B cell (primary cell): ENCODE measurements around the gene LDB3. TPM values are rescaled to one million over a fixed set of nuclear protein-coding genes. Genes with fewer than 3 reads are reported as not detected.

Experiments used
- ATAC-seq: fragments of 200-7000 bp; cut with Tn5 transposase; one replicate; pipeline ENCODE4 v1.10.0; 2021; ENCODE audit warnings: low read depth, mild to moderate bottlenecking, moderate number of reproducible peaks, moderate library complexity
- CTCF ChIA-PET: fragments of 350-600 bp; sonication (Branson Sonifier 250); formaldehyde crosslinking; loops from one replicate; lab custom pipeline; 2021; ENCODE audit warnings: antibody characterized with exemption, inconsistent platforms; lab: Charles Lee
- POLR2A ChIA-PET: fragments of 350-600 bp; sonication (Branson Sonifier 250); formaldehyde crosslinking; loops from one replicate; lab custom pipeline; 2021; ENCODE audit warnings: antibody characterized with exemption; lab: Charles Lee
- DNase-seq: peaks from one replicate; pipeline ENCODE4 v3.0.0; 2013
- H2AFZ ChIP-seq: 2 replicates; pipeline ENCODE4 v1.6.1; 2012; ENCODE audit warnings: mild to moderate bottlenecking, low read depth, low read length; ENCODE audit not compliant: insufficient read depth, poor library complexity, severe bottlenecking
- H3K27ac ChIP-seq, 2 donors: 1 replicate in 1 of 2; 2 replicates in 1 of 2; pipeline ENCODE4 v1.5.1; 2012 to 2013; ENCODE audit warnings: low read length in 2 of 2, mild to moderate bottlenecking in 2 of 2, moderate library complexity in 1 of 2
- H3K27me3 ChIP-seq, 4 experiments: fragments of 200-600 bp in 1 of 4; sonication (generic) in 1 of 4; replicated peaks in 1 of 4; 1 replicate in 2 of 4; 2 replicates in 2 of 4; pipeline versions ENCODE4 v1.6.1 to v1.7.0; 2013 to 2016; ENCODE audit warnings: low read length in 3 of 4, mild to moderate bottlenecking in 2 of 4, mixed read lengths in 1 of 4, moderate library complexity in 1 of 4; ENCODE audit not compliant: insufficient read depth in 4 of 4, control insufficient read depth in 3 of 4; ENCODE audit errors: control extremely low read depth in 1 of 4
- H3K36me3 ChIP-seq, 2 experiments: replicated peaks in 1 of 2; 1 replicate in 1 of 2; 2 replicates in 1 of 2; pipeline versions ENCODE4 v1.6.1 to v1.7.1; 2013; ENCODE audit warnings: low read length in 1 of 2; ENCODE audit not compliant: insufficient read depth in 2 of 2, control insufficient read depth in 1 of 2; ENCODE audit errors: control extremely low read depth in 1 of 2, extremely low read depth in 1 of 2
- H3K4me1 ChIP-seq, 2 donors: fragments of 200-600 bp in 1 of 2; sonication (generic) in 1 of 2; 1 replicate in 1 of 2; 2 replicates in 1 of 2; pipeline versions ENCODE4 v1.5.1 to v1.6.1; 2013 to 2017; ENCODE audit warnings: low read length in 2 of 2; ENCODE audit not compliant: control insufficient read depth in 2 of 2, insufficient read depth in 2 of 2
- H3K4me2 ChIP-seq: replicated peaks from 2 replicates; pipeline ENCODE3; 2012; ENCODE audit warnings: mild to moderate bottlenecking, low read depth, low read length; ENCODE audit not compliant: poor library complexity, severe bottlenecking
- H3K4me3 ChIP-seq, 5 experiments: fragments of 200-600 bp in 1 of 5; sonication (generic) in 1 of 5; 1 replicate in 3 of 5; 2 replicates in 2 of 5; pipeline versions ENCODE4 v1.5.1 to v1.7.0; 2011 to 2016; ENCODE audit warnings: low read length in 4 of 5, mild to moderate bottlenecking in 4 of 5, low read depth in 2 of 5, control low read depth in 1 of 5, moderate library complexity in 1 of 5; ENCODE audit not compliant: insufficient read depth in 1 of 5; ENCODE audit errors: control extremely low read depth in 1 of 5, extremely low read depth in 1 of 5
- H3K79me2 ChIP-seq: fragments of 200-600 bp; sonication (generic); one replicate; pipeline ENCODE4 v1.6.0; 2016; ENCODE audit warnings: low read length; ENCODE audit not compliant: control insufficient read depth, insufficient read depth
- H3K9ac ChIP-seq: fragments of 200-600 bp; sonication (generic); 2 replicates; pipeline ENCODE4 v1.6.1; 2017; ENCODE audit warnings: mild to moderate bottlenecking, low read length, moderate library complexity
- H3K9me3 ChIP-seq, 3 donors: one replicate each; pipeline versions ENCODE4 v1.6.1 to v1.7.1; 2013; ENCODE audit warnings: low read length in 2 of 3; ENCODE audit not compliant: control insufficient read depth in 2 of 3, insufficient read depth in 1 of 3; ENCODE audit errors: control extremely low read depth in 1 of 3
- H4K20me1 ChIP-seq: 2 replicates; pipeline ENCODE4 v1.6.0; 2012; ENCODE audit warnings: mild to moderate bottlenecking, low read length; ENCODE audit not compliant: insufficient read depth, control insufficient read depth, poor library complexity, severe bottlenecking
- H3K27ac Mint-ChIP-seq: one replicate; pipeline ENCODE4 v1.8.0; 2021; ENCODE audit warnings: mixed read lengths
- H3K27me3 Mint-ChIP-seq: one replicate; pipeline ENCODE4 v1.8.0; 2021; ENCODE audit warnings: mixed read lengths
- H3K4me1 Mint-ChIP-seq: one replicate; pipeline ENCODE4 v1.8.0; 2021; ENCODE audit warnings: mixed read lengths
- H3K4me3 Mint-ChIP-seq: one replicate; pipeline ENCODE4 v1.8.0; 2021; ENCODE audit warnings: mixed read lengths
- H3K9me3 Mint-ChIP-seq: one replicate; pipeline ENCODE4 v1.8.0; 2022; ENCODE audit warnings: mixed read lengths; ENCODE audit not compliant: insufficient read depth
- CTCF ChIP-seq: fragments of 200-600 bp; IDR thresholded peaks from one replicate; pipeline ENCODE4 v1.8.0; 2022; ENCODE audit warnings: antibody characterized with exemption, mild to moderate bottlenecking
- EZH2 ChIP-seq: IDR thresholded peaks from 2 replicates; pipeline ENCODE4 v1.6.1; 2012; ENCODE audit warnings: borderline replicate concordance, low read depth, mild to moderate bottlenecking, moderate library complexity, low read length; ENCODE audit not compliant: insufficient read depth, poor library complexity, severe bottlenecking
- WGBS: methylation state at CpG from one replicate; pipeline ENCODE4 v1.1.5; 2013; ENCODE audit warnings: missing lambda C conversion rate; ENCODE audit not compliant: insufficient coverage; 5-methylcytosine and 5-hydroxymethylcytosine counted together
- intact Hi-C: fragments of 100-400 bp; cut with micrococcal nuclease; formaldehyde crosslinking; loops from one replicate; pipeline ENCODE4 v1.10.0; 2022
- polyA plus RNA-seq: library from polyadenylated mRNA; depleted of rRNA; stranded (reverse); fragments of >200 nt; gene quantifications from 2 replicates; pipeline ENCODE4 v1.2.3, GENCODE V29; 2012
- total RNA-seq, 2 donors: library from RNA; stranded (reverse); fragments of 120-200 nt in 1 of 2; gene quantifications; 1 replicate in 1 of 2; 2 replicates in 1 of 2; pipeline versions ENCODE4 v1.2.3 to v1.2.4, GENCODE V29; 2013 to 2022

The LDB3 gene
- total and polyA plus RNA-seq, 2 donors (not counting 1 experiment from before 2014, with no cell fraction given), result 0.01 to 0.07 TPM

DNA sequence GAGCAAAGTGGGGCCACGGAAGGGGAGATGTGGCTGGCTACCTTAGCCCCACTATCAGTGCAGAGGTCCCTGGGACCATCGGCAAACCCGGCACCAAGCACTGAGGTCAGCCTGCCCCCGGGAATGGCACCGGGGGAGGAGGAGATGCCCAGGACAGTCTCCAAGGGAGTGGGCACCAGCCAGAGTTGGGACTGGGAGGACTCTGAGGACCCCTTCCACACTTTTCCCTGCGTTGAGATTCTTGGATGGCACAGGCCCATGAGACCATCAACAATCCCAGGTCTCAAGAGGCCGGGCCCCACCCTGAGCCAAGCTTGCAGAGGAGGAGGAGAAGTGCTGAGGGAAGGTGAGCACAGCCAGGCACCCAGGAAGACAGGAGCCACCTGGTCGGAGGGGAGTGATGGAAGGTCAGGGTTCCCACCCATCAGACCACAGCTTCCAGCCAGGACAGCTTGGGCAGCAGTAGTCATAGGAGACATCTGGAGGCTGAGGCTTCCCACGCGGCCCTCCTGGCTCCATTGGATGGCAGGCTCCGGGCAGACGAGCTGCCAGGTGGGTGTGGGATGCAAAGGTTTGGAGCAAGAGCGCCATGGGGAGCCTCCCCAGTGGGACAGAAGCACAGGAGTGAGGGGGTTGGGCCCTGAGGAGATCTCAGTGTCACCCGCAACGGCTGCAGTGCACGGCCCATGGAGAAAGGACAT, 16.5 kb upstream of the LDB3 start:
- ChIA-PET CTCF (no interaction called here), POLR2A (no interaction called here)
- no peak for DNase-seq
- intact Hi-C loops, result no loop called here
- H3K4me1 ChIP-seq, result no peaks in the 10 kb centered on the region
- Mint-ChIP-seq H3K27me3 (peaks cover 5% of the 10 kb centered on the region), H3K4me1 (no peaks in the 10 kb centered on the region), H3K9me3 (no peaks in the 10 kb centered on the region), H3K4me3 (no peak overlapping the region), H3K27ac (no peak overlapping the region)
- no peak overlapping the region for H3K4me2 ChIP-seq
- no peak overlapping the region for H2AFZ ChIP-seq
- no peaks in the 10 kb centered on the region for H4K20me1 ChIP-seq
- no peaks in the 10 kb centered on the region for H3K27me3 ChIP-seq
- ATAC-seq, result no peak
- H3K27ac ChIP-seq, result no peak overlapping the region
- H3K9me3 ChIP-seq, result no peaks in the 10 kb centered on the region
- no peak overlapping the region for H3K9ac ChIP-seq
- TF ChIP-seq EZH2, result no peak
- TF ChIP-seq CTCF, result no peak
- H3K36me3 ChIP-seq, result no peaks in the 10 kb centered on the region
- H3K4me3 ChIP-seq, result no peak overlapping the region
- no peaks in the 10 kb centered on the region for H3K79me2 ChIP-seq
- 94% methylated on average over 13 of the region's 16 CpGs for WGBS

GRCh38 chr10:86652361-86653202, 15.7 kb upstream of the LDB3 start:
- Histone ChIP-seq H3K4me1 (no peaks in the 10 kb centered on the region), H3K4me3 (no peak overlapping the region), H3K79me2 (no peaks in the 10 kb centered on the region), H3K27me3 (no peaks in the 10 kb centered on the region), H3K36me3 (no peaks in the 10 kb centered on the region), H3K9me3 (no peaks in the 10 kb centered on the region), H2AFZ (no peak overlapping the region), H3K9ac (no peak overlapping the region), H4K20me1 (no peaks in the 10 kb centered on the region), H3K4me2 (no peak overlapping the region), H3K27ac (no peak overlapping the region)
- 87% methylated on average over 10 of the region's 14 CpGs for WGBS
- no peaks in the 10 kb centered on the region for H3K4me1 Mint-ChIP-seq
- DNase-seq (no peak), ATAC-seq (no peak)
- no peak overlapping the region for H3K4me3 Mint-ChIP-seq
- no peaks in the 10 kb centered on the region for H3K9me3 Mint-ChIP-seq
- peaks cover 10% of the 10 kb centered on the region for H3K27me3 Mint-ChIP-seq
- ChIA-PET CTCF (no interaction called here), POLR2A (no interaction called here)
- TF ChIP-seq CTCF, result no peak
- intact Hi-C loops, result no loop called here
- H3K27ac Mint-ChIP-seq, result no peak overlapping the region
